Endothelial cell of umbilical vein (primary cell): ENCODE results near the gene ITPR2. TPM values are rescaled to one million over a fixed set of nuclear protein-coding genes. Genes with fewer than 3 reads are reported as not detected.

Source experiments
- BruUV-seq: library from RNA; stranded (reverse); fragments of 400-500 nt; replicated peaks from 2 replicates; lab custom pipeline; 2021; lab: Mats Ljungman, UMichigan
- CTCF ChIA-PET: fragments of 300-600, 350-600 bp; sonication (Branson Sonifier 250); formaldehyde crosslinking; loops from one replicate; lab custom pipeline; 2021; ENCODE audit warnings: antibody characterized with exemption, inconsistent platforms; lab: Charles Lee
- POLR2A ChIA-PET: fragments of 300-600, 350-600 bp; sonication (Branson Sonifier 250); formaldehyde crosslinking; loops from one replicate; lab custom pipeline; 2021; ENCODE audit warnings: antibody characterized with exemption, inconsistent platforms; lab: Charles Lee
- DNase-seq: peaks from one replicate; pipeline ENCODE4 v3.0.0-alpha.2; 2011; ENCODE audit warnings: low read depth, low spot score
- FAIRE-seq: peaks from 2 replicates; lab custom pipeline; 2011; peaks lifted over from hg19 to GRCh38; lab: Jason Lieb, UNC
- H2AFZ ChIP-seq: 2 replicates; pipeline ENCODE4 v1.6.0; 2012; ENCODE audit warnings: low read depth, low read length, control low read depth, inconsistent platforms
- H3K27ac ChIP-seq: 2 replicates; pipeline ENCODE4 v1.5.1; 2011; ENCODE audit warnings: low read depth, mild to moderate bottlenecking, control low read depth, low read length, moderate library complexity; ENCODE audit not compliant: insufficient read depth
- H3K27me3 ChIP-seq, 2 experiments: 2 replicates each; pipeline versions ENCODE4 v1.6.0 to v1.6.1; 2011; ENCODE audit warnings: low read length in 2 of 2, mixed read lengths in 1 of 2; ENCODE audit not compliant: control insufficient read depth in 2 of 2, insufficient read depth in 2 of 2
- H3K36me3 ChIP-seq, 2 experiments: 2 replicates in 1 of 2; 3 replicates in 1 of 2; pipeline ENCODE4 v1.5.1; 2011; ENCODE audit warnings: low read length in 2 of 2, mild to moderate bottlenecking in 1 of 2, moderate library complexity in 1 of 2; ENCODE audit not compliant: control insufficient read depth in 2 of 2, insufficient read depth in 2 of 2; ENCODE audit errors: extremely low read depth in 1 of 2
- H3K4me1 ChIP-seq: 3 replicates; pipeline ENCODE4 v1.5.1; 2011; ENCODE audit warnings: mild to moderate bottlenecking, low read length; ENCODE audit not compliant: control insufficient read depth, insufficient read depth; ENCODE audit errors: extremely low read depth
- H3K4me2 ChIP-seq: 2 replicates; pipeline ENCODE4 v1.6.1; 2011; ENCODE audit warnings: low read length, control low read depth, mixed read lengths; ENCODE audit not compliant: insufficient read depth
- H3K4me3 ChIP-seq, 3 experiments: fragments of 200-600 bp in 1 of 3; sonication (generic), shearing (Covaris generic) in 1 of 3; replicated peaks in 1 of 3; 2 replicates each; pipeline ENCODE4 v1.5.1; 2011 to 2016; ENCODE audit warnings: control low read depth in 3 of 3, low read length in 3 of 3, mild to moderate bottlenecking in 2 of 3, inconsistent platforms in 1 of 3, low read depth in 1 of 3, moderate library complexity in 1 of 3; ENCODE audit not compliant: insufficient read depth in 1 of 3
- H3K79me2 ChIP-seq: 2 replicates; pipeline ENCODE4 v1.6.0; 2012; ENCODE audit warnings: low read length, inconsistent platforms; ENCODE audit not compliant: control insufficient read depth, insufficient read depth
- H3K9ac ChIP-seq: replicated peaks from 2 replicates; pipeline ENCODE3; 2011; ENCODE audit warnings: low read length, control low read depth; ENCODE audit not compliant: insufficient read depth; ENCODE audit errors: extremely low read depth
- H3K9me1 ChIP-seq: replicated peaks from 3 replicates; pipeline ENCODE4 v1.6.0; 2011; ENCODE audit warnings: mild to moderate bottlenecking, low read length; ENCODE audit not compliant: control insufficient read depth, insufficient read depth; ENCODE audit errors: extremely low read depth
- H3K9me3 ChIP-seq: replicated peaks from 2 replicates; pipeline ENCODE4 v1.5.1; 2012; ENCODE audit warnings: low read length, inconsistent platforms; ENCODE audit not compliant: control insufficient read depth, insufficient read depth
- H4K20me1 ChIP-seq: replicated peaks from 2 replicates; pipeline ENCODE3; 2011; ENCODE audit warnings: mild to moderate bottlenecking, low read length; ENCODE audit not compliant: control insufficient read depth, insufficient read depth; ENCODE audit errors: extremely low read depth
- EZH2 ChIP-seq: IDR thresholded peaks from 2 replicates; pipeline ENCODE4 v1.6.1; 2012; ENCODE audit warnings: borderline replicate concordance, low read depth, mild to moderate bottlenecking, moderate library complexity, low read length, inconsistent platforms; ENCODE audit not compliant: severe bottlenecking
- FOS ChIP-seq: IDR thresholded peaks from 2 replicates; pipeline ENCODE4 v1.6.1; 2011; ENCODE audit warnings: mild to moderate bottlenecking, low read length, moderate library complexity, borderline replicate concordance; ENCODE audit not compliant: insufficient read depth
- GATA2 ChIP-seq: IDR thresholded peaks from 2 replicates; pipeline ENCODE4 v1.7.0; 2011; ENCODE audit warnings: low read depth, mild to moderate bottlenecking, moderate library complexity, mixed read lengths, low read length; ENCODE audit not compliant: insufficient read length, insufficient read depth
- JUN ChIP-seq: IDR thresholded peaks from 2 replicates; pipeline ENCODE4 v1.6.1; 2011; ENCODE audit warnings: borderline replicate concordance, low read depth; ENCODE audit not compliant: insufficient read length, insufficient read depth
- MYC ChIP-seq: IDR thresholded peaks from one replicate; pipeline ENCODE4 v1.6.1; 2011; ENCODE audit warnings: mild to moderate bottlenecking, low read depth, low read length
- POLR2A ChIP-seq: IDR thresholded peaks from 2 replicates; pipeline ENCODE4 v1.6.1; 2012; ENCODE audit warnings: low read depth, mild to moderate bottlenecking, control low read depth, low read length
- POLR2AphosphoS5 ChIP-seq: IDR thresholded peaks from 2 replicates; pipeline ENCODE4 v1.6.1; 2012; ENCODE audit warnings: low read depth, mild to moderate bottlenecking, control low read depth, low read length, moderate library complexity; ENCODE audit not compliant: insufficient read depth
- dilution Hi-C: fragments of 300-500 bp; cut with MboI; formaldehyde crosslinking; loops from one replicate; pipeline ENCODE4 v1.15.0; 2019; ENCODE audit warnings: low sequenced_read_pairs; ENCODE audit not compliant: extremely low pct_ligation_motif_present
- intact Hi-C: fragments of 100-400 bp; cut with micrococcal nuclease; formaldehyde crosslinking; loops from one replicate; pipeline ENCODE4 v1.10.0; 2022
- polyA plus RNA-seq, 4 experiments: library from polyadenylated mRNA; depleted of rRNA in 3 of 4; stranded (reverse) in 3 of 4; unstranded in 1 of 4; fragments of >200 nt; gene quantifications; 2 replicates each; pipeline versions ENCODE4 v1.2.1 to v1.2.3, GENCODE V29; 2011 to 2012; ENCODE audit warnings: missing spikeins in 1 of 4
- total RNA-seq: library from RNA; stranded (reverse); gene quantifications from 2 replicates; pipeline ENCODE4 v1.2.3, GENCODE V29; 2021
- TF ChIP-seq, protein P1 (sequence below), 2 donors: IDR thresholded peaks; 1 replicate in 1 of 2; 2 replicates in 1 of 2; pipeline ENCODE4 v1.5.1; 2011; ENCODE audit warnings: low read length in 2 of 2, mild to moderate bottlenecking in 2 of 2, moderate library complexity in 2 of 2, control low read depth in 1 of 2, inconsistent platforms in 1 of 2, low read depth in 1 of 2; ENCODE audit not compliant: insufficient read depth in 1 of 2; ENCODE audit errors: extremely low read depth in 1 of 2
- TF ChIP-seq, protein P2 (sequence below): IDR thresholded peaks from 2 replicates; pipeline ENCODE4 v1.6.1; 2011; ENCODE audit not compliant: insufficient read depth, insufficient read length

Gene ITPR2
- total and polyA plus RNA-seq, 2 donors (not counting 3 experiments of a cell fraction or from before 2014, with no cell fraction given), result 16.2 to 86.8 TPM

DNA sequence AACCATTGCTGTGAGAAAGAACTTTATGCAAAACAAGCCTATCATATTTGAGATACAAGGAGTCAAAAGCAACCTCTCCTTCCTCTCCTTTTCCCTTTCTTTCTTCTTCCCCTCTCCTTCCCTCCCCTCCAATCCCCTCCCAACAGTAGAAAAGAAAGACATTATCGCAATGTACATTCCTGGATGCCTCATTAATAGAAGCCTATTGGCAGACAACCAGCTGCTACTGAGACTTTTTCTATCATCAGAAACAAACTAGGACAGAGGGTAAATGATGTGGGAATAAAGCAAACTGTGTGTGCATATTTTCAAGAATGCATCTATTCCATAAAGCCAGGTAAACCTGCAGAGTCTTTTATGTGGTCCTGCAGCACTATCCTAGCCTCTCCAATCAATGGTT, 237.2 kb downstream of the ITPR2 start:
- TF ChIP-seq JUN (no peak), EZH2 (no peak), MYC (no peak), GATA2 (no peak), POLR2AphosphoS5 (no peak), POLR2A (no peak), FOS (no peak)
- TF ChIP-seq, protein P1, sequence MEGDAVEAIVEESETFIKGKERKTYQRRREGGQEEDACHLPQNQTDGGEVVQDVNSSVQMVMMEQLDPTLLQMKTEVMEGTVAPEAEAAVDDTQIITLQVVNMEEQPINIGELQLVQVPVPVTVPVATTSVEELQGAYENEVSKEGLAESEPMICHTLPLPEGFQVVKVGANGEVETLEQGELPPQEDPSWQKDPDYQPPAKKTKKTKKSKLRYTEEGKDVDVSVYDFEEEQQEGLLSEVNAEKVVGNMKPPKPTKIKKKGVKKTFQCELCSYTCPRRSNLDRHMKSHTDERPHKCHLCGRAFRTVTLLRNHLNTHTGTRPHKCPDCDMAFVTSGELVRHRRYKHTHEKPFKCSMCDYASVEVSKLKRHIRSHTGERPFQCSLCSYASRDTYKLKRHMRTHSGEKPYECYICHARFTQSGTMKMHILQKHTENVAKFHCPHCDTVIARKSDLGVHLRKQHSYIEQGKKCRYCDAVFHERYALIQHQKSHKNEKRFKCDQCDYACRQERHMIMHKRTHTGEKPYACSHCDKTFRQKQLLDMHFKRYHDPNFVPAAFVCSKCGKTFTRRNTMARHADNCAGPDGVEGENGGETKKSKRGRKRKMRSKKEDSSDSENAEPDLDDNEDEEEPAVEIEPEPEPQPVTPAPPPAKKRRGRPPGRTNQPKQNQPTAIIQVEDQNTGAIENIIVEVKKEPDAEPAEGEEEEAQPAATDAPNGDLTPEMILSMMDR (IDR thresholded peaks at IDR 0.05; ENCODE audit: extremely low read depth in 1 of 2, insufficient read depth in 1 of 2, low read depth in 1 of 2, low read length in 2 of 2), result no peak
- TF ChIP-seq, protein P2, sequence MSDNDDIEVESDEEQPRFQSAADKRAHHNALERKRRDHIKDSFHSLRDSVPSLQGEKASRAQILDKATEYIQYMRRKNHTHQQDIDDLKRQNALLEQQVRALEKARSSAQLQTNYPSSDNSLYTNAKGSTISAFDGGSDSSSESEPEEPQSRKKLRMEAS, result no peak
- no TSS peak for BruUV-seq
- H3K9me3 ChIP-seq, result no peaks in the 10 kb centered on the region
- dilution Hi-C loops, result no loop called here
- H2AFZ ChIP-seq, result no peak overlapping the region
- no peak overlapping the region for H3K4me3 ChIP-seq
- H3K4me1 ChIP-seq, result no peaks in the 10 kb centered on the region
- peaks cover 6 to 21% of the 10 kb centered on the region in 2 experiments for H3K36me3 ChIP-seq
- FAIRE-seq, result no peak
- no peak overlapping the region for H3K27ac ChIP-seq
- intact Hi-C loops, result no loop called here
- H3K4me2 ChIP-seq, result no peak overlapping the region
- H3K9me1 ChIP-seq, result no peaks in the 10 kb centered on the region
- no peak overlapping the region for H3K9ac ChIP-seq
- CTCF ChIA-PET, result no interaction called here
- no peaks in the 10 kb centered on the region for H3K27me3 ChIP-seq
- no peaks in the 10 kb centered on the region for H3K79me2 ChIP-seq
- DNase-seq, result no peak
- H4K20me1 ChIP-seq, result no peaks in the 10 kb centered on the region
- POLR2A ChIA-PET, result no interaction called here
